Astrocyte (in vitro differentiated cells and primary cell): ENCODE data around the gene NIPBL.

Experiments
- EZH2 ChIP-seq: IDR thresholded peaks from 2 replicates; pipeline ENCODE4 v1.6.1; 2012; ENCODE audit warnings: mild to moderate bottlenecking, low read length, inconsistent platforms; ENCODE audit not compliant: insufficient read depth
- TF ChIP-seq, protein P1 (sequence below): IDR thresholded peaks from 2 replicates; pipeline ENCODE4 v1.5.1; 2011; ENCODE audit warnings: low read depth, mild to moderate bottlenecking, inconsistent platforms, low read length, moderate library complexity; ENCODE audit not compliant: insufficient read depth

DNA sequence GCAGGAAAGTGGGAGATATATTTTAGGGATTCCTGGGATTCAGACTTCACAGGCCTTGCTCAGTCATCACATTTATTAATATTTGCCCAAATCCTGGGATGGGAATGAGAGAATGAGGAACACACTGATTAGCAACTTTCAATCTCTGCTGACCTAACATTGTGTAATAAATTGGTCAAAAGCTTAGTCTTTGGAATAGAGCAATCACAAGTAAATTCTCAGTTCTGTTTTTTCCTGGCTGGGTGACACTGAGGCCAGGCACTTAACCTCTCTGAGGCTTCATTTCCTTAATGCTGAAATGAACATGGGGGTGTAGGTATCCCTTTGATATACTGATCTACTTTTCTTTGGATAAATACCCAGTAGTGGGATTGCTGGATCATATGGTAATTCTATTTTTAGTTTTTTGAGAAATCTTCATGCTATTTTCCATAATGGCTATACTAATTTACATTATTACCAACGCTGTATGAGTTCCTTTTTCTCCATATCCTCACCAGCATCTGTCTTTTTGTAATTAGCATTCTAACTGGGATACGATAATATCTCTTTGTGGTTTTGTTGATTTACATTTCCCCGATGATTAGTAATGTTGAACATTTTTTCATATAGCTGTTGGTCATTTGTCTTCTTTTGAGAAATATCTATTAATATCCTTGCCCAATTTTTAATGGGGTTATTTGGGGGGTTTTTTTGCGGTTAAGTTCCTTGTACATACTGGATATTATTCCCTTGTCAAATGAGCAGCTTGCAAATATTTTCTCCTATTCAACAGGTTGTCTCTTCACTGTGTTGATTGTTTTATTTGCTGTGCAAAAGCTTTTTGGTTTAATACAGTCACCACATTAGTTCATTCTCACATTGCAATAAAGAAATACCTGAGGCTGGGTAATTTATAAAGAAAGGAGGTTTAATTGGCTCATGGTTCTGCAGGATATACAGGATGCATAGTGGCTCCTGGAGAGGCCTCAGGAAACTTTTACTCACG, 36.8 kb upstream of the NIPBL start:
- TF ChIP-seq, protein P1, sequence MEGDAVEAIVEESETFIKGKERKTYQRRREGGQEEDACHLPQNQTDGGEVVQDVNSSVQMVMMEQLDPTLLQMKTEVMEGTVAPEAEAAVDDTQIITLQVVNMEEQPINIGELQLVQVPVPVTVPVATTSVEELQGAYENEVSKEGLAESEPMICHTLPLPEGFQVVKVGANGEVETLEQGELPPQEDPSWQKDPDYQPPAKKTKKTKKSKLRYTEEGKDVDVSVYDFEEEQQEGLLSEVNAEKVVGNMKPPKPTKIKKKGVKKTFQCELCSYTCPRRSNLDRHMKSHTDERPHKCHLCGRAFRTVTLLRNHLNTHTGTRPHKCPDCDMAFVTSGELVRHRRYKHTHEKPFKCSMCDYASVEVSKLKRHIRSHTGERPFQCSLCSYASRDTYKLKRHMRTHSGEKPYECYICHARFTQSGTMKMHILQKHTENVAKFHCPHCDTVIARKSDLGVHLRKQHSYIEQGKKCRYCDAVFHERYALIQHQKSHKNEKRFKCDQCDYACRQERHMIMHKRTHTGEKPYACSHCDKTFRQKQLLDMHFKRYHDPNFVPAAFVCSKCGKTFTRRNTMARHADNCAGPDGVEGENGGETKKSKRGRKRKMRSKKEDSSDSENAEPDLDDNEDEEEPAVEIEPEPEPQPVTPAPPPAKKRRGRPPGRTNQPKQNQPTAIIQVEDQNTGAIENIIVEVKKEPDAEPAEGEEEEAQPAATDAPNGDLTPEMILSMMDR = no peak
- no peak for TF ChIP-seq EZH2
